Ovary (tissue), 9 donors: ENCODE data around the gene SORCS3. TPM values are rescaled to one million over a fixed set of nuclear protein-coding genes. Genes with fewer than 3 reads are reported as not detected.

ENCODE experiments used
- DNase-seq, 5 donors: peaks; one replicate each; pipeline ENCODE4 v3.0.0-alpha.2; 2019 to 2020
- H3K27ac ChIP-seq, 2 donors: fragments of 200-600 bp; one replicate each; pipeline versions ENCODE4 v1.5.1 to v1.8.0; 2019 to 2022
- H3K27me3 ChIP-seq: fragments of 200-600 bp; one replicate; pipeline ENCODE4 v1.8.0; 2022
- H3K36me3 ChIP-seq: fragments of 200-600 bp; sonication (generic); one replicate; pipeline ENCODE4 v1.5.1; 2019
- H3K4me1 ChIP-seq: one replicate; pipeline ENCODE4 v1.8.1; 2013; ENCODE audit warnings: mild to moderate bottlenecking, moderate library complexity; ENCODE audit not compliant: insufficient read depth
- H3K4me3 ChIP-seq: fragments of 200-600 bp; sonication (generic); one replicate; pipeline ENCODE4 v1.5.1; 2017
- H3K9me3 ChIP-seq, 2 donors: fragments of 200-600 bp in 1 of 2; sonication (generic) in 1 of 2; one replicate each; pipeline versions ENCODE4 v1.5.1 to v1.8.1; 2013 to 2019; ENCODE audit warnings: mild to moderate bottlenecking in 1 of 2, moderate library complexity in 1 of 2
- CTCF ChIP-seq, 3 donors: fragments of 450-650 bp in 2 of 3; fragments of 200-600 bp in 1 of 3; IDR thresholded peaks; one replicate each; pipeline versions ENCODE4 v1.5.1 to v1.8.0; 2016 to 2022; ENCODE audit warnings: antibody characterized with exemption in 3 of 3, mild to moderate bottlenecking in 1 of 3
- EP300 ChIP-seq: sonication (generic); formaldehyde crosslinking; IDR thresholded peaks from one replicate; pipeline ENCODE4 v1.6.1; 2017; ENCODE audit warnings: antibody characterized with exemption
- POLR2A ChIP-seq: fragments of 450-650 bp; IDR thresholded peaks from one replicate; pipeline ENCODE4 v1.6.1; 2017; ENCODE audit warnings: antibody characterized with exemption, mild to moderate bottlenecking, moderate library complexity
- WGBS, 3 donors: extraction: QIAGEN DNeasy Blood & Tissue Kit in 1 of 3; methylation state at CpG; one replicate each; pipeline versions ENCODE4 v1.1.5 to v1.1.7; 2013 to 2017; 5-methylcytosine and 5-hydroxymethylcytosine counted together
- intact Hi-C, 4 donors: fragments of 100-400 bp; cut with DNase I; formaldehyde crosslinking; loops; one replicate each; pipeline versions ENCODE4 v1.11.0 to v1.15.1; 2022 to 2023
- polyA plus RNA-seq, 2 donors: library from polyadenylated mRNA; stranded (reverse); fragments of 200-250 nt in 1 of 2; fragments of 350-450 nt in 1 of 2; fragmentation: Illumina TruSeq in 1 of 2; extraction: RNeasy Lipid Tissue Mini Kit (QIAGEN cat#74804) in 1 of 2; gene quantifications; one replicate each; pipeline ENCODE4 v1.2.3, GENCODE V29; 2013 to 2014
- total RNA-seq, 7 donors: library from RNA; depleted of rRNA in 2 of 7; stranded (reverse); fragments of >200 nt in 2 of 7; fragmentation: NEBNext Ultra II Directional in 3 of 7; extraction: Animal tissue kit (Norgen Biotek cat#: 25700) in 3 of 7; gene quantifications; one replicate each; pipeline versions ENCODE4 v1.1.0 to v1.2.4, GENCODE V29; 2016 to 2023
- donor health status: DM: no; HTN: no; CAD: no; lungs with moderate emphysema.
- donor health status: DM: no; HTN: no; CAD: no.
- donor health status: Bipolar disorder and iron deficiency.
- donor health status: DM: yes; HTN: yes; CAD: no.
- donor health status: DM: no; HTN: no; CAD: no.
- donor health status: DM: yes; HTN: yes; CAD: no.

SORCS3 gene
- total and polyA plus RNA-seq, 9 donors: 0.07 to 4.5 (median 0.79) TPM; not detected in 1

GRCh38 chr10:104681485-104681884 is 40.4 kb downstream of the SORCS3 start:
- Histone ChIP-seq H3K36me3 (no peaks in the 10 kb centered on the region), H3K9me3 (no peaks in the 10 kb centered on the region), H3K4me3 (no peak overlapping the region), H3K4me1 (no peaks in the 10 kb centered on the region), H3K27me3 (no peaks in the 10 kb centered on the region), H3K27ac (no peak overlapping the region)
- 63 to 76% (median 75%) methylated on average over 2 of the region's 2 CpGs for WGBS, 3 donors
- DNase-seq: no peak
- intact Hi-C loops: no loop called here
- TF ChIP-seq CTCF (IDR thresholded peaks at IDR 0.05): no peak
- TF ChIP-seq EP300: no peak
- no peak for TF ChIP-seq POLR2A

- TF ChIP-seq CTCF (IDR thresholded peaks at IDR 0.05) (no peak), POLR2A (no peak), EP300 (no peak)
- DNase-seq: no peak
- H3K4me3 ChIP-seq: no peak overlapping the region
- no peaks in the 10 kb centered on the region for H3K4me1 ChIP-seq
- no peaks in the 10 kb centered on the region for H3K36me3 ChIP-seq
- intact Hi-C loops: no loop called here
- 86 to 91% (median 89%) methylated on average over 1 of the region's 1 CpG for WGBS, 3 donors
- H3K9me3 ChIP-seq: no peaks in the 10 kb centered on the region
- H3K27me3 ChIP-seq: no peaks in the 10 kb centered on the region
- no peak overlapping the region for H3K27ac ChIP-seq
Observed at GRCh38 chr10:104683567-104683966, 42.5 kb downstream of the SORCS3 start.

- 33 to 86% (median 48%) methylated on average over 1 of the region's 1 CpG for WGBS, 3 donors
- intact Hi-C loops: no loop called here
Observed at GRCh38 chr10:104686829-104687228, 45.7 kb downstream of the SORCS3 start.

GRCh38 chr10:104688251-104689042 is 47.4 kb downstream of the SORCS3 start:
- Histone ChIP-seq H3K4me3 (no peak overlapping the region), H3K27me3 (no peaks in the 10 kb centered on the region), H3K9me3 (no peaks in the 10 kb centered on the region), H3K4me1 (no peaks in the 10 kb centered on the region), H3K27ac (no peak overlapping the region), H3K36me3 (no peaks in the 10 kb centered on the region)
- intact Hi-C loops: no loop called here
- WGBS, 3 donors: 48 to 51% (median 50%) methylated on average over 18 of the region's 18 CpGs
- DNase-seq: no peak
- TF ChIP-seq EP300 (no peak), CTCF (IDR thresholded peaks at IDR 0.05) (no peak), POLR2A (no peak)

More at GRCh38 chr10:104686829-104687228, 45.7 kb downstream of the SORCS3 start:
- no peak for DNase-seq
- no peaks in the 10 kb centered on the region for H3K9me3 ChIP-seq
- no peak for TF ChIP-seq EP300
- TF ChIP-seq POLR2A: no peak
- no peaks in the 10 kb centered on the region for H3K27me3 ChIP-seq
- no peaks in the 10 kb centered on the region for H3K36me3 ChIP-seq
- no peak overlapping the region for H3K27ac ChIP-seq
- no peaks in the 10 kb centered on the region for H3K4me1 ChIP-seq
- H3K4me3 ChIP-seq: no peak overlapping the region

- Histone ChIP-seq H3K9me3 (no peaks in the 10 kb centered on the region), H3K27ac (no peak overlapping the region), H3K27me3 (no peaks in the 10 kb centered on the region), H3K4me1 (no peaks in the 10 kb centered on the region), H3K4me3 (no peak overlapping the region), H3K36me3 (no peaks in the 10 kb centered on the region)
- intact Hi-C loops: no loop called here
- 83 to 91% (median 86%) methylated on average over 2 of the region's 2 CpGs for WGBS, 3 donors
- no peak for DNase-seq
- TF ChIP-seq CTCF (IDR thresholded peaks at IDR 0.05): no peak
- TF ChIP-seq POLR2A: no peak
- TF ChIP-seq EP300: no peak
Observed at GRCh38 chr10:104689105-104689504, 48.0 kb downstream of the SORCS3 start.
